ENCODE measurements around the gene PCSK1N.

GRCh38 chrX:48831136-48831908 is 4.1 kb downstream of the PCSK1N start:
- TF ChIP-seq CHD4 (IDR thresholded peaks at IDR 0.05; ENCODE audit: insufficient read depth, insufficient replicate concordance, low read depth, low read length, poor library complexity, severe bottlenecking): no peak
- no peak for TF ChIP-seq CTCF (IDR thresholded peaks at IDR 0.05 in 2 of 3, conservative IDR thresholded peaks at IDR 0.05 in 1 of 3; ENCODE audit: insufficient read depth in 2 of 3, low read depth in 1 of 3, low read length in 3 of 3)
- no peak for TF ChIP-seq NFE2L1 (tag; IDR thresholded peaks at IDR 0.05; ENCODE audit: borderline replicate concordance, low read depth)
- TF ChIP-seq HNRNPH1 (optimal IDR thresholded peaks at IDR 0.05; ENCODE audit: low read depth, low read length): no peak

All from K562 (cell line).